Fibroblast of mammary gland (primary cell): Measurements from ENCODE around the gene MMP15.

Source experiments
- DNase-seq: peaks from one replicate; pipeline ENCODE4 v3.0.0-alpha.2; 2010; ENCODE audit warnings: low read depth
- H3K4me3 ChIP-seq: 2 replicates; pipeline ENCODE4 v1.5.1; 2011; ENCODE audit warnings: low read depth, mild to moderate bottlenecking, low read length, moderate library complexity; ENCODE audit not compliant: control insufficient read depth
- TF ChIP-seq, protein P1 (sequence below): conservative IDR thresholded peaks from 2 replicates; pipeline ENCODE4 v1.5.1; 2011; ENCODE audit warnings: low read depth, low read length, inconsistent platforms; ENCODE audit not compliant: control insufficient read depth, insufficient read depth

MMP15 gene

DNA sequence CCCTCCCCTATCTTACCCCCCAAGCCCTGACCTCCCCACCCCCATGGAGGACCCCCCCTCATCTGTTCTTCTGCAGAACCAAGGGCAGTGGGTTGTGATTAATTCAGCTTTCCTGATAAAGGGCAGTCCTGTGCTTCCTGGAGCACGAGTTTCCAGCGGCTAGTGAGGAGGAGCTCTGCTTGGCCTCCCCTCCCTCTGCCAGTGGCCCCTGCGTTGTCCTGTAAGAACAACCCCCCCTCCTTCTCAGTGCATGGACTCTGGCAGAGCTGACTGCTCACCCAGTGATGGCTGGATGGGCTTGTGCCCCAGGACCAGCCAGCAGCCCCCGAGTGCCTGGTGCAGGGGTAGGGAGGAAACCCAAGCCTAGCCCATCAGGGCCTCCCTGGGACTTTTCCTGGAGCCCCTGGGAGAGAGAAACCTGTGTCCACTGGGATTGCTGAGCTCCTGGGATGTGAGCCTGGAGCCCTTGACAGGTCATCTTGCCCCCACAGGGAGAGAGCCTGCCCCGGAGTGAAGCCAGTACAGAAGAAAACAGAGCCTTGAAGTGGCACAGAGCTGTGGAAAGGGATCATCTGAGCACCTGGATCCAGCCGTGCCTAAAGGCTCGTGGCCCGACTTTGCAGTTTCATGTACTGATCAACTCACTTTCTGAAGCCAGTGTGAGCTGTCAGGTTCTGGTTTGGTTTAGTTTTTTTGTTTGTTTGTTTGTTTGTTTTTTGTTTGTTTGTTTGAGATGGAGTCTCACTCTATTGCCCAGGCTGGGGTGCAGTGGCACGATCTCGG is 26.5 kb downstream of the MMP15 start:
- no peak for DNase-seq
- H3K4me3 ChIP-seq: no peak overlapping the region
- TF ChIP-seq, protein P1, sequence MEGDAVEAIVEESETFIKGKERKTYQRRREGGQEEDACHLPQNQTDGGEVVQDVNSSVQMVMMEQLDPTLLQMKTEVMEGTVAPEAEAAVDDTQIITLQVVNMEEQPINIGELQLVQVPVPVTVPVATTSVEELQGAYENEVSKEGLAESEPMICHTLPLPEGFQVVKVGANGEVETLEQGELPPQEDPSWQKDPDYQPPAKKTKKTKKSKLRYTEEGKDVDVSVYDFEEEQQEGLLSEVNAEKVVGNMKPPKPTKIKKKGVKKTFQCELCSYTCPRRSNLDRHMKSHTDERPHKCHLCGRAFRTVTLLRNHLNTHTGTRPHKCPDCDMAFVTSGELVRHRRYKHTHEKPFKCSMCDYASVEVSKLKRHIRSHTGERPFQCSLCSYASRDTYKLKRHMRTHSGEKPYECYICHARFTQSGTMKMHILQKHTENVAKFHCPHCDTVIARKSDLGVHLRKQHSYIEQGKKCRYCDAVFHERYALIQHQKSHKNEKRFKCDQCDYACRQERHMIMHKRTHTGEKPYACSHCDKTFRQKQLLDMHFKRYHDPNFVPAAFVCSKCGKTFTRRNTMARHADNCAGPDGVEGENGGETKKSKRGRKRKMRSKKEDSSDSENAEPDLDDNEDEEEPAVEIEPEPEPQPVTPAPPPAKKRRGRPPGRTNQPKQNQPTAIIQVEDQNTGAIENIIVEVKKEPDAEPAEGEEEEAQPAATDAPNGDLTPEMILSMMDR: no peak

GRCh38 chr16:58053682-58054005 is 28.1 kb downstream of the MMP15 start:
- no peak for DNase-seq
- TF ChIP-seq, protein P1: no peak
- no peak overlapping the region for H3K4me3 ChIP-seq

DNA sequence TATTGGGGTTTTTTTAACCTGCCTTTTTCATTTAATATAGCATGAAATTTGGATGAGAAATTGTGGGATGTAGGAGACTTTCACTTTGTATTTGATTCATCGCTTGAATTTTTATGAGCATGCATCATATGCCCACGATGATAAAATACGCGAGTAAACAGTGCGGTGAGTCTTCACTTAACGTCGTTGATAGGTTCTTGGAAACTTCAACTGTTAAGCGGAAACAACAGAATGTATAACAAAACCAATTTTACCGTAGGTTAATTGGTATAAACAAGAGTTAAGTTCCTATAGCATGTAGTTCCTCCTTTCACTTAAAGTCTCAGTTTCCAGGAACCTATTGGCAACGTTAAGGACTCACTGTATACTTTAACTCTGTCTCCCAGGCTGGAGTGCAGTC is 28.7 kb downstream of the MMP15 start:
- no peak overlapping the region for H3K4me3 ChIP-seq
- no peak for DNase-seq
- TF ChIP-seq, protein P1: no peak

DNA sequence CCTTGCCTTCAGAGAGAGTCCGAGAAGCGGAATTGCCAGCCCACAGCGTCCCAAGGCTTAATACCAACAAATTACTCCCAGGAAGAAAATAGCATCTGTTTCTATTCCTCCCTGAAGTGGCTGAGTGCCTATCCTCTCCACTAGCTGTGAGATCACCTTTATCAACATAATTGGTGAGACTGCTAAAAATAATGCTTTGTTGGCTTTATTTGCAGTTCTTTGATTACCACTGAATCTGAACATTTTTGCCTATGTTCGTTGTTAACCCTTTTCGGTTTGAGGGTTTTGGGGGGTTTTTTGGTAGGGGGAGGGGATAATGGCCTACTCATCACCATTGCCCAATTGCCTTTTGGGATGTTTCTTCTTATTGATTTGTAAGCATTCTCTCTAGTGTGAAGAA is 31.0 kb downstream of the MMP15 start:
- H3K4me3 ChIP-seq: no peak overlapping the region
- TF ChIP-seq, protein P1: no peak
- no peak for DNase-seq

GRCh38 chr16:58057121-58057520 is 31.6 kb downstream of the MMP15 start:
- TF ChIP-seq, protein P1: no peak
- H3K4me3 ChIP-seq: no peak overlapping the region
- DNase-seq: no peak

DNA sequence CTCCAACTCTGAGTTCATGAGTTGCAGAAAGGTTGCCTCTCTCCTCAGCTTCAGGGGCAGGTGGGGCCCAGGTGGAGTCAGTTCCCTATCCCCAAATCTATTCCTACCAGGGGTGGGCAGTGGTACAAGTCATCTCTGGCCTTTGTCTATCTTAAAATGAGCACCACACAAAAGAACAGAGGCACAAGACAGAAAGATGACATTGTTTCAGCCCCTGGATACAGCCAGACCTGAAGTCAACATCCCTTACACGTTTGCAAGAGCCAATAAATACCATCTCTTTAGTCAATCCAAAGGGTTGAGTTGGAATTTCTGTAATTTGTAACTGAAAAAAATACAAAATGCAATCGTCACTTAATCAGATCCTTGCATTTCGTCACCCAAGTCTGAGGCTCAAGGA is 32.2 kb downstream of the MMP15 start:
- no peak overlapping the region for H3K4me3 ChIP-seq
- TF ChIP-seq, protein P1: no peak
- no peak for DNase-seq

DNA sequence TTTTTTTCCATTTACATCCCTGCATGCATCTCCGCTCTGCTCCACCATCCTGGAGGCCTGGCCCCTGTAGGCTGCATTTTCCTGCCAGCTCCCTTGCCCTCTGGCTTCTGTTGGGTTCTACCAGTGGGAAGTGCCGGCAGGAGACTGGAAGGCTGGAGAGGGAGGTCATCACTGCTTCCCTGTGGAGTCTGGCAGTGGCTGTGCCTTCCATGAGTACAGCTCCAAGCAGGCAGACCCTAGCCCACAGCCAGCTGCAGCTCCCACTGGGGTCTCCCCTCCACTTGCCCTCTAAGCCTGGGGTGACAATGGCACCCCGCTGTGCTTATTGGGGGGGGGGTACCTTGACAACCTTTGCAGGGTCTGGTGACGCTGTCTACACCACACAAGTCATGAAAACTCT is 37.3 kb downstream of the MMP15 start:
- no peak overlapping the region for H3K4me3 ChIP-seq
- TF ChIP-seq, protein P1: no peak
- DNase-seq: no peak
